GM18520 (cell line): ENCODE measurements around the gene RABGAP1L.
A peak's percentile ranks its signal among the peaks of the same experiment; 100 is the strongest.

Source experiments
- ATAC-seq: cut with Tn5 transposase; IDR thresholded peaks from one replicate; pipeline ENCODE4 v1.9.1; 2021; ENCODE audit not compliant: unreplicated experiment

Gene RABGAP1L

DNA sequence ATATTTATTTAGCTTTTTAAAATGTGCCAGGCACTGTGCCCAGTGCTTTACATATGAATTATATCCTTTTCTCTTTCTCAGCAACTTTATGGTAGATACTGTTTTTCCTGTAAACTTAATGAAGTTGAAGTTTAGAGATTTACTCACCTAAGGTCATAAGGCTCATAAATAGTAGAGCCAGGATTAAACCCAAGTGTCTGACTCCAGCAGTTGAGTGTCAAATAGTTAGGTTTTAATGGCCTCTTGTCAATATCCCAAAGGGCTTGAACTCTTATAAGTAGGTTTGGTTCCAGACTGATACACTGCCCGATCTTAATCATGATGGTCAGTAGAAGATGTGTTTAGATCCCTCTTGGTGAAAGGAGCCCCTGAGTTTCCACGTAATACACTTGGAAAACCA, 37.8 kb downstream of the RABGAP1L start:
- no peak for ATAC-seq

DNA sequence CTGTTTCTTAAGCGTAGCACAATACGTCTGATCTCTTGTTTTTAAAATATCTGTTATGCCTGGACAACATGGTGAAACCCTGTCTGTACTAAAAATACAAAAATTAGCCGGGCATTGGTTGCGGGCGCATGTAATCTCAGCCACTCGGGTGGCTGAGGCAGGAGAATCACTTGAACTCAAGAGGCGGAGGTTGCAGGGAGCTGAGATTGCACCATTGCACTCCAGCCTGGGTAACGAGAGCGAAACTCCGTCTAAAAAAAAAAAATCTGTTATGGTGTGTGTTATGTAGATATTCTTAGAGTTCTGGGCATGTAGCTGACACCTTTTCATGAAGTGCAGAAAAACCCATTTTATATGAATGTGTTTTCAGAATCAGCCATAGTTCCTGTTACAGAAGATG, 38.2 kb downstream of the RABGAP1L start:
- ATAC-seq, result no peak

DNA sequence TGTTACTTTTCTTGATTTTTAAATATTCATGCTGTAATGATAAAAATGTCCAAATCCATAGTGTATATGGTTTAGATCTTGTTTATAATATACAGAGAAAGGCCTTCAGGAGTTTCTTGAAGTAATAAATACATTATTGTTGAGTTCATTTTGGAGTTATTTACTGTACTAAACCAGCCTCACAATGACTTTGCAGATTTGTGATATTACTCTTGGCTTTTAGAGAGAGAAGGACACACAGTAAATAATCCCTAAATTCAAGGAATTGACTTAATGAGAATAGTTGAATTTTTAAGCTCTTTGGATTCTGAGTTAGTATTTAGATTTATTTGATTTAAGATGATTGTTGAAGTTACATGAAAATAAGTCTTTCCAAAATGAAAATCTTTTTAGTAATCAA, 38.9 kb downstream of the RABGAP1L start:
- ATAC-seq, result no peak

DNA sequence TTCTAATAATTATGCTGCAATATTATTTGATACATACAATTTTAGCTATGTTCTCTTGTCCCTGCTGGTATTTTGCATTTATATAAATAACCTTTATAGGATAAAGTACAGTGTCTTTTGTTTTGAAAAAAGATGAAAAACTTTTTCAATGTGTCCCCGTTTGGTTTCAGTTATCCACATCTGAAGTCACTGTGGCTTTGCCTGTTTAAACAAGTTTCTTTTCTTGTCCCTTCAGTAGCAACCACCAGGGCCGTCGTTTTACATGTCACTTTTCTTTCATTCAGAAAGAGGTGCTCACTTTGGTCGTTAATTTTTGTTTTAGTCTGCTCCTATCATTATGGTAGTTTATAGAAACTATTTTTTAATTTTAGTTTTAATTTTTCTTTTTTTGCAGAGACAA, 41.4 kb downstream of the RABGAP1L start:
- ATAC-seq, result no peak

DNA sequence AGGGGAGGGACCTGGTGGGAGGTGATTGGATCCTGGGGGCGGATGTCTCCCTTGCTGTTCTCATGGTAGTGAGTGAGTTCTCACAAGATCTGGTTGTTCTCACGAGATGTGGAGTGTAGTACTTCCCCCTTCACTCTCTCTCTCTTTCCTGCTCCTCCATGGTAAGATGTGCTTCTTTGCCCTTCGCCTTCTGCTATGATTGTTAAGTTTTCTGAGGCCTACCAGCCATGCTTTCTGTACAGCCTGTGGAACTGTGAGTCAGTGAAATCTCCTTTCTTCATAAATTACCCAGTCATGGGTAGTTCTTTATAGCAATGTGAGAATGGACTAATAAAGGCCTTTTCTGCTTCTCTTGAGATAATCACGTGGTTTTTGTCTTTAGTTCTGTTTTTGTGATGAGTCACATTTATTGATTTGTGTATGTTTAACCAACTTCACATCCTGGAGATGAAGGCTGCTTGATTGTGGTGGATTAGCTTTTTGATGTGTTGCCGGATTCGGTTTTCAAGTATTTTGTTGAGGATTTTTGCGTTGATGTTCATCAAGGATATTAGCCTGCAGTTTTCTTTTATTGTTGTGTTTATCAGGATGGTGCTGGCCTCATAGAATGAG, 45.5 kb downstream of the RABGAP1L start:
- ATAC-seq, result peak; percentile 35

DNA sequence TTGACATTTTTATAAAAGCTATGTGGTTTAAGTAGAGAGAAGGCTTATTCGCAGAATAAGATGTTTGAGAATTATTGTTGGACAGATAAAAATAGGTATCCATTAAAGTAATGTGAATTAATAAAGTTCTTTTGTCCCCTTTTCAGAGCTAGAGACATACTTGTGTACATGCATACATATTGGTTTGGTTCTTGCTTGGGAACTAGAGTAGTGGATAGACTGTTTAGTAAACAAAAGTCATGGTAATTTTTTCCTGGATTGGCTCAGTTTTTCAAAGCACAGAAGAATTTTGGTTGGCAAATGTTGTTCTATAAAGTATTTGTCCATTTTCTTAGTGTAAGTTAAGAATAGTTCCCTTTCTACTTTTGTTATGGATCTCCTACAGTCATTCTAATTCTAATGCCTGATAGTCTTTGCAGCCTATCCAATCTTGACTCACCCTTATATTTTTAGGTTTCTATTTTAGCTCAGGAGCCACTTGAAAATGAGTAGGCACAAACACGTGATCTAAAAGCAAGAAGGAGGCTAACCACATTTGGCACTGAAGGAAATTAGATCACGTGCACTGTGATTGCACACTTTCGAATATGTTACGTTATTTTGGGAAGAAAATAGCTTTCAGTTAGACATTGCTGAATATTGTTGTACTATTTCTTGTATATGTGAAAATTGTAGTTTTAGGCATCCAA, 47.0 kb downstream of the RABGAP1L start:
- no peak for ATAC-seq

DNA sequence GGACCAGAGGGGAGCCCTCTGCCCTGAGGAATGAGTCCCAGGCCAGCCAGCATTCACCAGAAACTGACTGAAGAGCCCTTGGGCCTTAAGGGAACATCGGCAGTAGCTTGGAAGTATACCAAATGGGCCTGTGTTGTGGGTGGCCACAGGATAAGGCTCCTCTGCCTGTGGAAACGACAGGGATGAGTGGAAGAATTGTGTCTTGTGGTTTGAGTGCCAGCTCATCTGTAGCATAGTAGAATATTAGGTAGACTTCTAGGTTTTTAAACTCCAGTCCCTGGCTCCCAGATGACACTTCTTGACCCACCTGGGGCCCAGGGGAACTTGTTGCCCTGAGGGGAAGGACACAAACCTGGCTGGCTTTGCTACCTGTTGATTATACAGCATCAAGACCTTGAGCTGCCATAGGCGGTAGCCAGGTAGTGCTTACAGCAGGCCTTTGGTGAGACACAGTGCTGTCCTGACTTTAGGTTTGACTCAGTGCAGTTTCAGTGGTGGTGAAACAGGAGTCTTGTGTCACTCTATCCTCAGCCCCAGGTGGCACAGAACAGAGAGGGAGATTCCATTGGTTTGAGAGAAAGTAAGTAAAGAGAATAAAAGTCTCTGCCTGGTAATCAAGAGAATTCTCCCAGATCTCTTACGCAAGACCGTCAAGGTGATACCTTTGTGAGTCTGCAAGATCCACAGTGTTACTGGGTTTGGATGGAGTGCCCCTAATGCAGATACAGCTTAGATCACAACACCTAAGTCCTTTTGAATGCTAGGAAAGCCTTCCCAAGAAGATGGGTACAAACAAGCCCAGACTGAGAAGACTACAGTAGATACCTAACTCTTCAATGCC, 50.2 kb downstream of the RABGAP1L start:
- peak; percentile 55 for ATAC-seq

DNA sequence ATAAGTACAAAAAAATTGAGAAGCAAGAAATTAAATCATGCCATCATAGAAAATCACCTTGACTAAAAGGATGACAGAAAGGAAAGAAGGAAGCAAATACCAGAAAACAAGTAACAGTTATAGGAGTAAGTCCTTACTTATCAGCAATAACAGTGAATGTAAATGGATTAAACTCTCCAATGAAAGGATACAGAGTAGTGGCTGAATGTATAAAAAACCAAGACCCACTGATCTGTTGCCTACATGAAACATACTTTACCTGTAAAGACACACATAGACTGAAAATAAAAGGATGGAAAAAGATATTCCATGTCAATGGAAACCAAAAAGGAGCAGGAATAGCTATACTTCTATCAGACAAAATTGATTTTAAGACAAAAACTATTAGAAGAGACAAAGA, 52.2 kb downstream of the RABGAP1L start:
- ATAC-seq, result no peak

DNA sequence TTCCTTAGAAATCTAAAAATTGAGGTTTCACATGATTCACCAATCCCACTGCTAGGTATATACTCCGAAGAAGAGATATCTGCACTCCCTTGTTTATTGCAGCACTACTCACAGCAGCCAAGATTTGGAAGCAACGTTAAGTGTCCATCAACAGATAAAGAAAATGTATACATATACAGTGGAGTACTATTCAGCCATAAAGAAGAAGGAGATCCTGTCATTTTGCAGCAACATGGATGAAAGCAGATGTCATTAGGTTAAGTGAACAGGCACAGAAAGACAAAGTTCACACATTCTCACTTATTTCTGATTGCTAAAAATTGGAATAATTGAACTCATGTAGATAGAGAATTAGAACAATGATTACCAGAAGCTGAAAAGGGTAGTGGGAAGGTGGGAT, 56.4 kb downstream of the RABGAP1L start:
- no peak for ATAC-seq

DNA sequence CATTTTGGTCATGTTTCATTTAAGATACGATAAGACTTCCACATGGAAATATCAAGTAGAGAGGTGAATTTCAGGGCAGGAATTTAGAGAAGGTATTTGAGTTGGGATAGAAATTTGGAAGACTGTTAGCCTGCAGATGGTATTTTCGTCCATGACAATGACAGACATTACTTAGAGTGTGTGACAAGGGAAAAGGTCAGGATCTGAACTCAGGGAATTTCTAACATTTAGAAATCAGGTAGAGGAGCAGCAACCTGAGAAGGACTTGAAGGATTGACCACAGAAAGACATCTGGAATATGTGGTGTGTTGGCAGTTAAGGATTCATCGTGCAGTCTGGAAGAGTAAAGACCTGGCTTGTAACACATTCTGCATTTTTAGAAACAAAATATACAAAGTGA, 57.9 kb downstream of the RABGAP1L start:
- peak; percentile 8 for ATAC-seq

DNA sequence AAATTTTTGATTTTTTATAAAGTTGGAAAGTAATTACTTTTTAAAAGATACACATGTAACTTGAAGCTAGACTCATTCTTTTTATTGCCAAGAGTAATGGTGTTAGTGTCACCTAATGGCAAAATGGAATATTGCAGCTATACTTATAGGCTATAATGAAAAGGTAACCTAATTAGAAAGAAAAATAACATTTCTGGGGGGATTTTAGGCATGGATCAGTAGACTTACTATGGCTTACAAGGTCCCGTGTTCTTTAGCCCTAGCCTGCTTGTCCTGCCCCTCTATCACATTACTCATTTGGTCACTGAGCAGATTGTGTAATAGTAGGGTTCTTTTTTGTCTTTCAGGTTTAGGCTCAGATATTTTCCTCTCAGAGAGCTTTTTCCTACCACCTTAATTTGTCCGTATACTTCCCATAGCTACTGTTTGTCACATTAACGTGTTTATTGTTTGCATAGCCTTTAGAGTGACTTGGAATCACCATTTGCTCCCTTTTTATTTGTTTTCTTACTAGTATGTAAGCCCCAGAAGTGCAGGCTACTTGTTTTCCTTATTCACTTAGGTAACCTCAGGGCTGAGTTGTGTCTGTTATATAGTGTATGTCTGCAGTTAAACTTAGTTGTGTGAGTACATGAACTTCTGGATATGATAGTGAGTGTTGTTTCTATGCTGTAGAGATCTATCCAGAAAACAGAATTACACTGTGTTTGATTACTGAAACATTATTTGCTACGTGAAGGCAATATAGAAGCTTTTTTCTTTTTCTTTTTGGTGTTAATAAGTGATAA, 58.7 kb downstream of the RABGAP1L start:
- peak; percentile 36 for ATAC-seq

DNA sequence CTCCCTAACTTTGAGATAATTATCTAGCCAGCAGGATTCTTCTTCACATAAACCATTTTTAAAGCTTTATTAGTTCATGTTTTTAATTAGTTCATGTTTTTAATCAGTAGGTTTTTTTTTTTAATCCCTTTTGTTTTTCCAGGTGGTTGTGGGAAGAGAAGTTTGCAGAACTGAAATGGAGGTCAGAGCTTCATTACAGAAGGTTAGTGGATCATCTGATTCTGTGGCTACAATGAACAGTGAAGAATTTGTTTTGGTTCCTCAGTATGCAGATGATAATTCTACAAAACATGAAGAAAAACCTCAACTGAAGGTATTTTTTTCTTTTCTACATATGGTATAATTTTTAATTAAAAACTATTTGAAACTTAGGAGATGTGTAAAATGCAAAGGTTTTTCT, 59.7 kb downstream of the RABGAP1L start:
- no peak for ATAC-seq

DNA sequence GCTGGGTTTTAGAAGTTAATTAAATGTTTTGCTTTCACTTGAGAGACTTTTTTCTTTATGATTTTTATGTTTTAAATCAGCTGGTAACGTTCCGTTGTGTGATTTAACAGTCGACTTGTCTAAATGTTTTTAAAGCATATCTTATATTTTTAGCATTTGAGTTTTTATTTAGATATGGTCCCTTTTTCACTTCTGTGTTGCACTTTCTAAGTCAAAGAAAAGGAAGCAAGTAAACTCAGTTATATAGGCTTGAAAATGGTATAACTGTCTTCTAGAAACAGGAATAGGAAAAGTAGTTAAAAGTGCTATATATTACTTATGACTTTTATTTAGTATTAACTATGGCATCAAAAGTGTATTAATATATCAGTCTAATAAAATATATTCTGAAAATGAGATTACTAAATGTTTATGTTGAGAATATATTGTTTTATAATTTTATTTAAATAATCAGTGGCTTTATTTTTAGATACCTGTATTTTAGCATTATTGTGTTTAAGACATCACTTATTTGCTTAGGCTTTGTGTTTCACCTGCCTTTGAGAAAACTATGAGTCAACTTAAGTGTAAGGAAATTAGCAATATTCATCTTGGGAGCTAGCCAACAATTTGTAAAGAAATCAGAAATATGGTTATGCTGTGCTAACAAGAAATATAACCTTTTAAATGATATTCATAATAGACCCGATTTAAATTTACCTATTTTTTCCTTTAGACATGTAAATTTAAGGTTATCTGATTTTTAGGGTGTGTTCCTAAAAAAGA, 60.5 kb downstream of the RABGAP1L start:
- no peak for ATAC-seq

DNA sequence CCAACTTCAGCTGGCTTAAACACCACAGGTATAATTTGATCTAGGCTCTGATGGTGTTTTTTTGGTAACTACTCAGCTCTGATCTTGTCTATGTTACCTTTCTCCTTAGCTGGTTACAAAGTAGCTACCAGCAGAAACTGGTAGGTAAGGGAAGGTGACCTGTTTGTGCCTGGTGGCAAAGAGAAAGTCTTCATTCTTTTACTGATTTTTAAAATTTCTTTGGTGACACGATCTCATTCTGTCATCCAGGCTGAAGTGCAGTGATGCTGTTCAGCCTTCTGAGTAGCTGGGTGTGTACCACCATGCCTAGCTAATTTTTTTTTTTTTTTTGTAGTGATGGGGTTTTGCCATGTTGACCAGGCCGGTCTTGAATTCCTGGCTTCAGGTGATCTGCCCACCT, 62.4 kb downstream of the RABGAP1L start:
- no peak for ATAC-seq

DNA sequence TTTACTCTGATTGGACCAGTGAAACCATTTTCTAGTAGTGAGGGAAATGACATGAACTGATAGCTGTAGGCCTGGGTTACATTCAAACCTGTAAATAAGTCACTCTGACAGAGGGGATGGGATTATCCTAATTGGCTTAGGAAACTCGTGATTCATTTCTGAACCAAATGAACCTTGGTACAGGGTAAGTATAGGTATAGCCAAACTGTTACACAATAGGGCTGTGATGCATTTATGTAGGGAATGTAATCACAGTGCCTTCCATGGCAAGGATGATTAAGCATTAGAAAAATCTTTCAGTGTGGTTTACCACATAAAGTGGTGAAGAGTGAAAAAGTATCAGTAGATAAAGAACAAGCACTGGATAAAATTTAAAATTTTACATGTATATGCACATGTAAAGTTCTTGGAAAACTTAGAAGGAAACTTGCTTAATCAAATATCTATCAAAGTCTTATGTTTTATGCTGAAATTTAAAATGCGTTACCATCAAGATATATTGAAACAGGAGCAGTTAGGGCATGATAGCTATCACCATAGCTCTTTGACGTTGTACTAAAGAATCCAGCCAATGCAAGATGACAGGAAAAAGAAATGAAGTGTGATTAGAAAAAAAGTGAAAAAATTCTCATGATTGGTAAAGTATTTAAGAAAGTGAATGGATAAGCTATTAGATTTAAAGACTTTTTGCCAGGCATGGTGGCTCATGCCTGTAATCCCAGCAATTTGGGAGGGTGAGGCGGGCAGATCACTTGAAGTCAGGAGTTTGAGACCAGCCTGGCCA, 63.0 kb downstream of the RABGAP1L start:
- ATAC-seq, result no peak

DNA sequence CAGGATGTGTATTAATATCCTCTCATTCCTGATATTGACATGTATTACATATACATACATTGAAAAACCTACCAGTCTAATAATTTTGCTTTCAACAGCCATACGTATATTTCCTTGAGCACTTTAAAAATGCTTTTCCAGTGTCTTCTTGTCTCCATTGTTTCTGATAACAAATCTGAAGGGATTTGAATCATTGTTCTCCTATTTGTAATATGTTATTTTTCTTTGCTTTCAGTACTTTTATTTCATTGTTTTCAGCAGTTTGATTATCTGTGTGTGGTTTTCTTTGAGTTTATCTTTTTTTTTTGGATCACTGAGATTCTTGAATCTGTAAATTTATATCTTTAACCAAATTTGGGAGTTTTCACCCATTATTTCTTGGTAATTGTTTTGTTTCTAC, 65.3 kb downstream of the RABGAP1L start:
- ATAC-seq, result no peak

DNA sequence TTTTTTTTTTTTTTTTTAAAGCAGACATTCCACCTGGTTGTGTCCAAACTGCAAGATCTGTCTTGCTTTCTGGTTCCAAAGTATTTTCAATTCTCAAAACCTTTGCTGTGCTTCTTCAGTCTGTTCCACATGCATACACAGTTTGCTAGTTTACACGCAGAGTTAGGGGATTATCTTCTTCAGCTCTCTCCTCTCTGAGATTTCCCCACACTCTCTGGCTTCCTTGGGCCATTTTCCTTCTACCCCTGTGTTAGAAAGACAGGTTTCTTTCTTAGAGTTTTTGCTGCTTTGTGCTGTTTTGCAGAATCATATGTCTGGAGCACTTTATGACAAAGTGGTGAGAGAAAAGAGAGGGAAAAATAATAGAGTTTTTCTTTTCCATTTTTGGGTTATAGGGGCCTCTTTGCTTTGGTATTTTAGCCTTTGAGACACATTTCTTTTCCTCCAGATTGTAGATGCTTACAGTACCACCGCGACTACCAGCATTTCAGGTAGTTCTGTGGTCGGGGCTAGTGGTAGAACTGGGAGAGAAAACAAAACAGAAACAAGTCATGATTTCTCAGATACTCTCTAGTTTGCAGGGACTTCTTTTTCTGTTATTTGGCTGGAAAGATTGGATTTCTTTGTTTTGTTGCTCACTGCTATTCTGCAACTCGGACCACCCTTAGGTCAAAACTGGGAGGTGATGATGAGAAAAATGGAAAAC, 66.3 kb downstream of the RABGAP1L start:
- ATAC-seq, result no peak

DNA sequence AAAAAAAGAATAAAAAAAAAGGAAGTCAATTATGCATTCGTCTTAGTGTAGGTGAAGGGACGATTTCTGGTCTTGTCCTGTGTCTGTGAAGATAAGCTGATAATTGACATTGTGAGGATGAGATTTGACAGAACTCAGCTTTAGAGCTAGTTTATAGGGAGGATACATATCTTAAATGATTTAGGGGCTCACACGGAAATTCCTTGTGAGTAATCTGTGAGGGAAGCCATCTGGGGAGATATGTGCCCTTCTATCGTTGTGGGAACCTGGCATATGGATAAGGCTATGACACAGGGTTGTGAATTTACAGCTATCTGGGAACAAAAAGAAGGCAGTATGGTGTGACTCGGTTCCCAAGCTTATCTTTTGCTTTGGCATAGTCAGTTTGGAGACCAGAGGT, 71.1 kb downstream of the RABGAP1L start:
- no peak for ATAC-seq

DNA sequence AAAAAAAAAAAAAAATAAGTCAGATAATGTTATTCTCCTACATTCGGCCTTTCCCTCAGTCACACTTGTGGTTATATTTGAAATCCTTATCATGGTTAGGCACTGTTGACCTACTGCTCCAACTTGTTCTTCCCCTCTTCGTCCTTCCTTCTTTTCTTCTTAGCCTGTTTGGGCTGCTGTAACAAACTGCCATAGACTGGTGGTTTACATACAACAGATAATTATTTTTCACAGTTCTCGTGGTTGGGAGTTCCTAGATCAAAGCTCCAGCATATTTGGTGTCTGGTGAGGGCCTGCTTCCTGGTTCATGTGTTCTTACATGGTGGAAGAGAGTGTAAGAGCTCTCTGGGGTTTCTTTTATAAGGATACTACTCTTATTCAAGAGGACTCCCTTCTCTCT, 73.4 kb downstream of the RABGAP1L start:
- no peak for ATAC-seq
